IMR-90 (cell line): Measurements from ENCODE around the gene EIF2A. TPM values are rescaled to one million over a fixed set of nuclear protein-coding genes. Genes with fewer than 3 reads are reported as not detected.

Experiments used
- ATAC-seq: fragments of 200-7000 bp; cut with Tn5 transposase; 2 replicates; pipeline ENCODE4 v1.9.1; 2020; ENCODE audit warnings: low read depth, mild to moderate bottlenecking, moderate library complexity
- BruUV-seq: library from RNA; stranded (reverse); fragments of 400-500 nt; replicated peaks from 2 replicates; lab custom pipeline; 2021; lab: Mats Ljungman, UMichigan
- CTCF ChIA-PET: fragments of 300-600 bp; formaldehyde crosslinking; extraction: SDS; loops from one replicate; lab custom pipeline; 2021; ENCODE audit warnings: antibody characterized with exemption; lab: Yijun Ruan, JAX
- POLR2A ChIA-PET: fragments of 300-600 bp; sonication (Branson Sonifier 250); formaldehyde crosslinking; loops from one replicate; lab custom pipeline; 2022; ENCODE audit warnings: antibody characterized with exemption; ENCODE audit not compliant: unreplicated experiment; lab: Charles Lee
- DNase-seq: peaks from one replicate; pipeline ENCODE4 v3.0.0; 2013
- H2AFZ ChIP-seq: replicated peaks from 2 replicates; pipeline ENCODE3; 2013; ENCODE audit warnings: low read length, mild to moderate bottlenecking; ENCODE audit not compliant: poor library complexity
- H2AK5ac ChIP-seq: 2 replicates; pipeline ENCODE4 v1.6.1; 2013; ENCODE audit warnings: low read depth, low read length, inconsistent platforms
- H2AK9ac ChIP-seq: replicated peaks from 2 replicates; pipeline ENCODE3; 2013; ENCODE audit warnings: mild to moderate bottlenecking, low read depth, low read length, moderate library complexity; ENCODE audit not compliant: poor library complexity
- H2BK120ac ChIP-seq: 2 replicates; pipeline ENCODE4 v1.6.1; 2013; ENCODE audit warnings: low read depth, low read length, inconsistent platforms
- H2BK15ac ChIP-seq: 3 replicates; pipeline ENCODE4 v1.6.1; 2013; ENCODE audit warnings: low read depth, low read length, inconsistent platforms
- H2BK20ac ChIP-seq: 2 replicates; pipeline ENCODE4 v1.6.1; 2013; ENCODE audit warnings: low read depth, mild to moderate bottlenecking, inconsistent platforms, low read length, moderate library complexity
- H2BK5ac ChIP-seq: 2 replicates; pipeline ENCODE4 v1.6.1; 2013; ENCODE audit warnings: mild to moderate bottlenecking, low read depth, low read length, inconsistent platforms; ENCODE audit not compliant: poor library complexity, severe bottlenecking
- H3K14ac ChIP-seq: replicated peaks from 2 replicates; pipeline ENCODE4 v1.6.1; 2013; ENCODE audit warnings: low read depth, low read length, inconsistent platforms
- H3K18ac ChIP-seq: 2 replicates; pipeline ENCODE4 v1.6.1; 2013; ENCODE audit warnings: low read depth, low read length, control low read depth
- H3K23ac ChIP-seq: 2 replicates; pipeline ENCODE4 v1.6.1; 2013; ENCODE audit warnings: low read depth, low read length, inconsistent platforms
- H3K27ac ChIP-seq: 2 replicates; pipeline ENCODE4 v1.5.1; 2013; ENCODE audit warnings: mild to moderate bottlenecking, control low read depth, low read length; ENCODE audit not compliant: insufficient read depth
- H3K27me3 ChIP-seq: 2 replicates; pipeline ENCODE4 v1.6.1; 2013; ENCODE audit warnings: low read length; ENCODE audit not compliant: control insufficient read depth, insufficient read depth
- H3K36me3 ChIP-seq: 2 replicates; pipeline ENCODE4 v1.6.1; 2013; ENCODE audit warnings: low read length, mixed read lengths; ENCODE audit not compliant: control insufficient read depth, insufficient read depth
- H3K4ac ChIP-seq: 2 replicates; pipeline ENCODE4 v1.6.1; 2013; ENCODE audit warnings: low read depth, low read length, inconsistent platforms
- H3K4me1 ChIP-seq: 2 replicates; pipeline ENCODE4 v1.6.1; 2013; ENCODE audit warnings: low read length, mixed read lengths; ENCODE audit not compliant: control insufficient read depth, insufficient read depth
- H3K4me2 ChIP-seq: 2 replicates; pipeline ENCODE4 v1.6.1; 2013; ENCODE audit warnings: low read depth, mild to moderate bottlenecking, control low read depth, low read length, moderate library complexity
- H3K4me3 ChIP-seq: 2 replicates; pipeline ENCODE4 v1.5.1; 2013; ENCODE audit warnings: low read depth, mild to moderate bottlenecking, control low read depth, low read length, moderate library complexity; ENCODE audit not compliant: insufficient read depth
- H3K56ac ChIP-seq: 2 replicates; pipeline ENCODE4 v1.6.1; 2013; ENCODE audit warnings: low read length, inconsistent platforms; ENCODE audit not compliant: insufficient read depth; ENCODE audit errors: extremely low read depth
- H3K79me1 ChIP-seq, 2 experiments: 2 replicates each; pipeline ENCODE4 v1.6.1; 2013; ENCODE audit warnings: low read length in 2 of 2, inconsistent platforms in 1 of 2, low read depth in 1 of 2
- H3K9ac ChIP-seq: 2 replicates; pipeline ENCODE4 v1.6.1; 2013; ENCODE audit warnings: low read depth, low read length, control low read depth
- H3K9me1 ChIP-seq: 2 replicates; pipeline ENCODE4 v1.6.1; 2013; ENCODE audit warnings: low read length, inconsistent platforms; ENCODE audit not compliant: insufficient read depth
- H3K9me3 ChIP-seq: 2 replicates; pipeline ENCODE4 v1.6.1; 2013; ENCODE audit warnings: low read length; ENCODE audit not compliant: control insufficient read depth, insufficient read depth
- H4K20me1 ChIP-seq: 2 replicates; pipeline ENCODE4 v1.6.1; 2013; ENCODE audit warnings: low read length, inconsistent platforms; ENCODE audit not compliant: insufficient read depth
- H4K5ac ChIP-seq: 2 replicates; pipeline ENCODE4 v1.6.1; 2013; ENCODE audit warnings: mild to moderate bottlenecking, low read depth, low read length, control low read depth
- H4K8ac ChIP-seq, 2 experiments: 2 replicates each; pipeline ENCODE4 v1.6.1; 2013; ENCODE audit warnings: low read depth in 2 of 2, low read length in 2 of 2, control low read depth in 1 of 2, inconsistent platforms in 1 of 2
- H4K91ac ChIP-seq: 2 replicates; pipeline ENCODE4 v1.6.1; 2013; ENCODE audit warnings: low read depth, low read length, inconsistent platforms; ENCODE audit not compliant: insufficient read depth
- BHLHE40 ChIP-seq: fragments of 150-350 bp; IDR thresholded peaks from 2 replicates; pipeline ENCODE4 v1.6.1; 2016; ENCODE audit warnings: mild to moderate bottlenecking, low read depth, low read length
- FOS ChIP-seq: fragments of 150-350 bp; IDR thresholded peaks from 2 replicates; pipeline ENCODE4 v1.6.1; 2016; ENCODE audit warnings: low read depth, low read length
- MAFK ChIP-seq: IDR thresholded peaks from 2 replicates; pipeline ENCODE4 v1.6.1; 2012; ENCODE audit warnings: low read depth, low read length, improper control_type of control experiment
- POLR2A ChIP-seq: IDR thresholded peaks from 2 replicates; pipeline ENCODE4 v1.6.1; 2012; ENCODE audit warnings: mild to moderate bottlenecking, low read depth, low read length
- RFX5 ChIP-seq: IDR thresholded peaks from 2 replicates; pipeline ENCODE4 v1.8.0; 2012; ENCODE audit warnings: low read depth, mild to moderate bottlenecking, low read length, moderate library complexity
- WGBS, 2 experiments: methylation state at CpG; one replicate each; pipeline versions ENCODE4 v1.1.5 to v1.1.7; 2013; ENCODE audit warnings: missing lambda C conversion rate in 2 of 2; ENCODE audit not compliant: insufficient read length in 1 of 2; ENCODE audit errors: extremely low coverage in 2 of 2; 5-methylcytosine and 5-hydroxymethylcytosine counted together
- dilution Hi-C: fragments of 300-500 bp; cut with HindIII; formaldehyde crosslinking; loops from one replicate; pipeline ENCODE4 v1.14.3; 2018; ENCODE audit warnings: low sequenced_read_pairs; ENCODE audit not compliant: unreplicated experiment
- in situ Hi-C: fragments of 300-500 bp; cut with MboI; formaldehyde crosslinking; loops from 3 replicates; pipeline ENCODE4 v1.14.3; 2019; ENCODE audit warnings: low sequenced_read_pairs, inconsistent platforms, mixed read lengths
- intact Hi-C: fragments of 100-400 bp; cut with micrococcal nuclease; formaldehyde crosslinking; loops from 2 replicates; pipeline ENCODE4 v1.10.0; 2022
- polyA plus RNA-seq, 3 experiments: library from polyadenylated mRNA; depleted of rRNA; stranded (reverse); fragments of >200 nt; gene quantifications; 2 replicates each; pipeline ENCODE4 v1.2.3, GENCODE V29; 2012; ENCODE audit warnings: low replicate concordance in 1 of 3
- total RNA-seq: library from RNA; depleted of rRNA; stranded (reverse); fragments of >200 nt; gene quantifications from 2 replicates; pipeline ENCODE4 v1.2.3, GENCODE V29; 2012
- TF ChIP-seq, protein P1 (sequence below): conservative IDR thresholded peaks from 2 replicates; pipeline ENCODE4 v1.5.1; 2012; ENCODE audit warnings: mild to moderate bottlenecking, low read depth, low read length, improper control_type of control experiment
- TF ChIP-seq, protein P2 (sequence below): fragments of 150-350 bp; IDR thresholded peaks from 2 replicates; pipeline ENCODE4 v1.6.1; 2017; ENCODE audit warnings: mild to moderate bottlenecking, antibody characterized with exemption, low read length, low read depth

Gene EIF2A
- total and polyA plus RNA-seq, 2 of the 4 experiments (the other 2 are of a cell fraction): 61.2 to 166 TPM

DNA sequence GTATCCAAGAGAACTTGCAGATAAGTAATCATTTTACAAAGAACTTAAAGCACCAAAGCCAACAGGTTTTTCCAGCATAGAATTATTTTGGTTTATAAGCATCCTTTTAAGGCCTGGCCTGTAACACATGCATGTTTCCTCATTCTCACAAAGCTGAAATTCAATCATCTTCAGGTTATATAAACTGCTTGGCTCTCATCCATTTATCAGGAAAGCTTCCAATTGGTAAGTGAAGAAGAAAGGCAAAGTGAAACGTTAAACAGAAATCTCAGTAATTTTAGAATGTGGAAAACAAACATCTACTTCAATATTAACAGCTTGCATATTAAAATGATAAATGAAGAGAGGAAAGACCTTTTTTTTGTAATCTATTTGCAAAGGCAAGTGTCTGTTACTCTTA, 1.9 kb upstream of the EIF2A start:
- DNase-seq (peak; percentile 47), ATAC-seq (no peak)
- Histone ChIP-seq H3K56ac (peak overlapping the region; percentile 25; the same call in 1 of the 2 replicates), H2BK120ac (no peak overlapping the region), H2BK20ac (no peak overlapping the region), H3K4me2 (peak overlapping the region; percentile 77), H3K4me1 (no peaks in the 10 kb centered on the region), H2AK5ac (no peak overlapping the region), H3K4ac (no peak overlapping the region), H3K9me1 (no peaks in the 10 kb centered on the region), H4K91ac (no peak overlapping the region), H3K9ac (peak overlapping the region; percentile 90; the same call in 1 of the 2 replicates), H3K27me3 (no peaks in the 10 kb centered on the region), H3K36me3 (no peaks in the 10 kb centered on the region), H4K20me1 (peaks cover 33% of the 10 kb centered on the region; the same call in 1 of the 2 replicates), H4K5ac (no peak overlapping the region), H2AFZ (no peak overlapping the region), H3K18ac (no peak overlapping the region), H2BK15ac (no peak overlapping the region), H3K27ac (no peak overlapping the region), H3K79me1 (peaks cover 12 to 50% of the 10 kb centered on the region in 2 experiments), H2AK9ac (no peak overlapping the region), H4K8ac (no peak overlapping the region), H2BK5ac (peak overlapping the region; percentile 23), H3K23ac (peak overlapping the region; percentile 59; the same call in 1 of the 2 replicates), H3K9me3 (no peaks in the 10 kb centered on the region), H3K4me3 (peak overlapping the region; percentile 90), H3K14ac (no peak overlapping the region)
- dilution Hi-C loops: no loop called here
- TF ChIP-seq, protein P1, sequence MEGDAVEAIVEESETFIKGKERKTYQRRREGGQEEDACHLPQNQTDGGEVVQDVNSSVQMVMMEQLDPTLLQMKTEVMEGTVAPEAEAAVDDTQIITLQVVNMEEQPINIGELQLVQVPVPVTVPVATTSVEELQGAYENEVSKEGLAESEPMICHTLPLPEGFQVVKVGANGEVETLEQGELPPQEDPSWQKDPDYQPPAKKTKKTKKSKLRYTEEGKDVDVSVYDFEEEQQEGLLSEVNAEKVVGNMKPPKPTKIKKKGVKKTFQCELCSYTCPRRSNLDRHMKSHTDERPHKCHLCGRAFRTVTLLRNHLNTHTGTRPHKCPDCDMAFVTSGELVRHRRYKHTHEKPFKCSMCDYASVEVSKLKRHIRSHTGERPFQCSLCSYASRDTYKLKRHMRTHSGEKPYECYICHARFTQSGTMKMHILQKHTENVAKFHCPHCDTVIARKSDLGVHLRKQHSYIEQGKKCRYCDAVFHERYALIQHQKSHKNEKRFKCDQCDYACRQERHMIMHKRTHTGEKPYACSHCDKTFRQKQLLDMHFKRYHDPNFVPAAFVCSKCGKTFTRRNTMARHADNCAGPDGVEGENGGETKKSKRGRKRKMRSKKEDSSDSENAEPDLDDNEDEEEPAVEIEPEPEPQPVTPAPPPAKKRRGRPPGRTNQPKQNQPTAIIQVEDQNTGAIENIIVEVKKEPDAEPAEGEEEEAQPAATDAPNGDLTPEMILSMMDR: no peak
- TF ChIP-seq FOS (no peak), RFX5 (no peak), MAFK (no peak), POLR2A (no peak), BHLHE40 (no peak)
- TF ChIP-seq, protein P2, sequence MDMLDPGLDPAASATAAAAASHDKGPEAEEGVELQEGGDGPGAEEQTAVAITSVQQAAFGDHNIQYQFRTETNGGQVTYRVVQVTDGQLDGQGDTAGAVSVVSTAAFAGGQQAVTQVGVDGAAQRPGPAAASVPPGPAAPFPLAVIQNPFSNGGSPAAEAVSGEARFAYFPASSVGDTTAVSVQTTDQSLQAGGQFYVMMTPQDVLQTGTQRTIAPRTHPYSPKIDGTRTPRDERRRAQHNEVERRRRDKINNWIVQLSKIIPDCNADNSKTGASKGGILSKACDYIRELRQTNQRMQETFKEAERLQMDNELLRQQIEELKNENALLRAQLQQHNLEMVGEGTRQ: no peak
- WGBS, 2 experiments: no CpG with 5 or more reads among the region's 1 CpG
- BruUV-seq: no TSS peak
- ChIA-PET CTCF (interaction anchor here (1.0 to 1.8 kb wide), 2 partner anchors 10 to 13 kb away, joined by 3 to 4 read pairs; no protein-coding TSS in a partner anchor), POLR2A (interaction anchor here (0.6 kb wide), 1 partner anchor 58 kb away, joined by 3 read pairs; the partner anchor contains the start of gene SELENOT)
- in situ Hi-C loops: no loop called here
- intact Hi-C loops: loop anchor here (1.0 kb wide), 1 partner anchor 134 kb away; no protein-coding TSS in a partner anchor
